NCI-H187 treated with DMSO at 0.1 percent for 48 hours (cell line): Measurements from ENCODE around the gene RALGPS1.

ENCODE experiments used
- DNase-seq: peaks from one replicate; lab custom pipeline; 2025; lab: John Stamatoyannopoulos, UW

RALGPS1 gene

GRCh38 chr9:127099664-127100063 lies 185.1 kb downstream of the RALGPS1 start:
- no peak for DNase-seq

- no peak for DNase-seq
These were observed 187.6 kb downstream of the RALGPS1 start for GRCh38 chr9:127102176-127102575.

- DNase-seq = no peak
These were observed 188.2 kb downstream of the RALGPS1 start for GRCh38 chr9:127102788-127103187.

- no peak for DNase-seq
These were observed 190.2 kb downstream of the RALGPS1 start for GRCh38 chr9:127104581-127105311.

GRCh38 chr9:127105805-127106465 lies 191.4 kb downstream of the RALGPS1 start:
- DNase-seq = no peak

GRCh38 chr9:127106466-127106855 lies 191.9 kb downstream of the RALGPS1 start:
- DNase-seq = no peak

GRCh38 chr9:127107171-127107928 lies 192.8 kb downstream of the RALGPS1 start:
- DNase-seq = no peak

- DNase-seq = no peak
These were observed 193.6 kb downstream of the RALGPS1 start for GRCh38 chr9:127107929-127108876.

- no peak for DNase-seq
These were observed 194.7 kb downstream of the RALGPS1 start for GRCh38 chr9:127109212-127109711.

- DNase-seq = no peak
These were observed 197.5 kb downstream of the RALGPS1 start for GRCh38 chr9:127112056-127112455.

- DNase-seq = no peak
These were observed 198.2 kb downstream of the RALGPS1 start for GRCh38 chr9:127112735-127113161.

- no peak for DNase-seq
These were observed 198.8 kb downstream of the RALGPS1 start for GRCh38 chr9:127113191-127113972.

- DNase-seq = no peak
These were observed 200.0 kb downstream of the RALGPS1 start for GRCh38 chr9:127114606-127115005.

- no peak for DNase-seq
These were observed 201.6 kb downstream of the RALGPS1 start for GRCh38 chr9:127116088-127116726.

- DNase-seq = no peak
These were observed 202.4 kb downstream of the RALGPS1 start for GRCh38 chr9:127116957-127117356.

- DNase-seq = no peak
These were observed 203.2 kb downstream of the RALGPS1 start for GRCh38 chr9:127117801-127118200.

- DNase-seq = no peak
These were observed 204.2 kb downstream of the RALGPS1 start for GRCh38 chr9:127118597-127119319.

GRCh38 chr9:127119320-127119709 lies 204.7 kb downstream of the RALGPS1 start:
- no peak for DNase-seq

- no peak for DNase-seq
These were observed 207.1 kb downstream of the RALGPS1 start for GRCh38 chr9:127121628-127122175.
